Activated CD4-positive, CD25-positive, alpha-beta regulatory T cell treated with anti-CD3 and anti-CD28 coated beads, Interleukin-2, amount 50 U/mL, for 72 hours (primary cell): ENCODE data around the gene TGFBR3.

Source experiments
- DNase-seq: peaks from one replicate; pipeline ENCODE4 v3.0.0; 2021

Gene TGFBR3

GRCh38 chr1:91753878-91754277, 132.1 kb downstream of the TGFBR3 start:
- no peak for DNase-seq

- DNase-seq: no peak
These were observed 133.6 kb downstream of the TGFBR3 start for GRCh38 chr1:91752324-91752723.

GRCh38 chr1:91751275-91751674, 134.7 kb downstream of the TGFBR3 start:
- no peak for DNase-seq

DNA sequence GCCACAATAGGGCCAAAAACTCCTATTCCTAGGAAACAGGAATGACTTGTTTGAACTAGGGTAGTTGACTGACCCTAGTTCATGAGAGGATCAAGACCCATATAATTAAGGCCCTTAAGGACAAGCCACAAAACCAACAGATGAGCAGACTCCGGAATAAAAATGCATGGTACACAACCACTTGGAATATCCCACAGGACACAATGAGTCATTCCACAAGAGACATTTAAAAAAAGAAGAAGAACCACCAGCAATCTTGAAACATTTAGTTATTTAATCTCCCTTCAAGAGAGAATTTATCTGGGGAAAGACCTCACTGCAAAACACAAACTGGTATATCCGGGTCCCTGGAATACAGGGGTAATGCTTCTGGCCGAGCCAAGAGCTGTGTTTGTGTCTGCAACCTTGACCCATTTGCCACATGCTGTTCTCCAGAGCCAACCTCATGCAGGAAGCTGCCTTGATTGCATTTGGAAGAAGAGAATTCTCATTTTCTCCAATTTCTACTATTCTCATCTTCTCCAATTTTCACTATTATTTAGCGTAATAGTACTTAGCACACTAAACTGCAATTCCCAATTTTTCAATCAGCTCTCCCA, 135.5 kb downstream of the TGFBR3 start:
- DNase-seq: no peak

DNA sequence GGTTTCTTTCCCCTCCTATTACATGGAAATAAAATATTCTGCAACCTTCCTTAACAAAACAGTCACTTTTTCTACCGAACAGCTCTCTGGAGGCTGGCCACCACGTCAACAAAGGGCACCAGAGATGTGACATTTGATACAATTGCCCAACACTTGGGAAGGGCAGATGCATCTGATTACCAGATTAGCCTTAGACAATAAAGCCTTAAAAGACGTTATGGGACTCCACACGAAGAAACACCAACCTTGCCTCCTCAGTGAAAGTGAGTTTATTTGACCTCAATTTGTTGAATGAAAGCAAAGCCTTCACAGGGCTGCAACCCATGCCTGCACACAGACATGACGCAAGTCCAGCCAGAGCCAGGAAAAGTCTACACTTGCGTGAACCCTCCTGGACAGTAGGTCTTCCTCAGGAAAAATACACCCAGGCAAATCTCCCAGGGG, 136.1 kb downstream of the TGFBR3 start:
- no peak for DNase-seq

DNA sequence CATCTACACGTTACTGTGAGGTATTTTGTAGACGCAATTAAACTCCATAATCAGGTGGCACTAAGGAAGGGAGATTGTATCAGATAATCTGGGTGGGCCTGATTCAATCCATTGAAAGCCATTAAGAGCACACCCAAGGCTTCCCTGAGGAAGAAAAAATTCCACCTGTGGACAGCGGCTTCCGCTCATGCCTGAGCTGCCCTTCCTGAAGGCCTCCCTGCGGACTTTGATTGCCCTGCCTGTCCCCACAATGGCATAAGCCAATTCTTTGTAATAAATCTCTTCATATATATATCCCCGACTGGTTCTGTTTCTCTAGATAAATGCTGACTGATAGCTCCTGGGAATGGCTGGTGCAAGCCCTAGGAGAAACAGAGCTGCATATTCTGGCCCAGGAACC, 138.3 kb downstream of the TGFBR3 start:
- no peak for DNase-seq

GRCh38 chr1:91746728-91747338, 139.1 kb downstream of the TGFBR3 start:
- DNase-seq: no peak

DNA sequence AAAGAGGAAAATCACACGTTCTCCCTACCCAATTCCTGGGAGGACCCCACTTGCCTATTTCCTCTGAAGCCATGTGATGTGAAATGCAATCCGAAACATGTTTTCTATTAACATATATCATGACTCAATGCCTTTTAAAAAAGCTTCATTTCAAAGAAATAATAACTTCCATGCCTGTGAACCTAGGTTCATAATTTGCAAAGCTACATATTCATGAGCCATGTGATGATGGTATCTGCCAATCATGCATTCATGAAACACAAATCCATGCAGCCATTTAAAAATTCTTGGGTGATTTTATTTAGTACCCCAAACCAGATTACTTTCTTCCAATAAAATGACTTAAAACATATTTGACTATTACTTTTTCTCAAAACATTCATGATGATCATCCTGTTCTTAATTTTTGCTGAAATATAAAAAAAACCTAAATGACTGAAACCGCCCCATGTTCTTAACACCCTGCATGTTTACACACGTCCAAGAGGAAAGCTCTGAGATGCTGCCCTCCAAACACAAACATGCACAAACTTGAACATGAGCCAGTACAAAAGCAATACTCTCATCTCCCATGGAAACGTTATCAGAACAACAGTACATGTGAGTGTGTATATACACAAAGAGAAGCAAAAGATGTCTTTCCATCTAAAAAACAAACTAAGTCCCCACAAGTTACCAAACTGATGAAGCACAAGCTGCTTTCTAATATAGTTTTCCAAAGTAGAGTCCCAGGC, 140.1 kb downstream of the TGFBR3 start:
- DNase-seq: no peak

DNA sequence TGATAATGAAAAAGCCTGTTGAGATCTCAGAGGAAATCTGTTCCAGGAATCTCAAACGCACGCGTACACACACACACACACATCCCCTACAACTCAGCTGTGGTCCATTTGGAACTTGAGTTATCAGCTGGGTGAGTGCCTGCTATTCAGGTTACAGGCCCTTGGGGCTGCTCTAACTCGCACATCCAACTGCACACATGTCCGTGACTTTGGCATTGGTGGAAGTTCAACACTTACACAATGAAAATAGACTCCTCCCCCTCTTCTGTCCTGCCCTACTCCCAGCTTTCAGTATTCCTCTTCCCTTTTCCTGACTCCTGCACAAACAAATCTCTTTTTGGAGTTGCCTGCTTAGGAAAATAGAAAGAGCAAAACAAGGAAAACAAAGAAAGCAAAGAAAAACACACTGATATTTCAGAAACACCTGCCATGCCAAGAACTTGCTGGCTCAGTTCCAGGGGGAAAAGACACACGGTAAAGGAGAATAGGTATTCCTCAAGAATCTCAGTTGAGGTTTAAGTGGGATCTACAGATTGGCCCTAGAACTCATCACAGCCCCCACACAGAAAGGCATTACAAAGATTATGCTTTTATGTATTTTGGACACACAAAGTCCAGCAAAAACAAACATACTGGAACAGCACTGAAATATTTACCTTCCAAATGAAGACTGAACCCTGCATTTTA, 140.9 kb downstream of the TGFBR3 start:
- DNase-seq: no peak

- DNase-seq: no peak
These were observed 143.1 kb downstream of the TGFBR3 start for GRCh38 chr1:91742848-91743292.

- DNase-seq: no peak
These were observed 144.0 kb downstream of the TGFBR3 start for GRCh38 chr1:91741906-91742305.

DNA sequence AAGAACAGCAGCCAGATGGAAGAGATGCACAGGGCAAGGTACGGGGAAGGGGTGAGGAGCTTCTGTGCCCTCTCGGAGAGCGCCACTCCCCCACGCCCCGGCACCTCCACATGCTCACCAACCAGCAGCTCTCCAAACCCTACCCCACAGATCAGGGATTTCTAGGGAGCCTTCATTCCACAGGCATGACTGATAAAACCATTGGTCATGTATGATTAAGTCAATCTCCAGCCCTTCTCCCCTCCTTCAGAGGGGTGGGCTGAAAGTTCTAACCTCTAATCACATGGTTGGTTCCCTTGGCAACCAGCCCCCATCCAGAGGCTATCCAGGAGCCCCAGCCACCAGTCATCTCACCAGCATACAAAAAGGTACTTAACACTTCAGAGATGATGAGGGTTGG, 144.7 kb downstream of the TGFBR3 start:
- DNase-seq: no peak

GRCh38 chr1:91737650-91738049, 148.3 kb downstream of the TGFBR3 start:
- no peak for DNase-seq

DNA sequence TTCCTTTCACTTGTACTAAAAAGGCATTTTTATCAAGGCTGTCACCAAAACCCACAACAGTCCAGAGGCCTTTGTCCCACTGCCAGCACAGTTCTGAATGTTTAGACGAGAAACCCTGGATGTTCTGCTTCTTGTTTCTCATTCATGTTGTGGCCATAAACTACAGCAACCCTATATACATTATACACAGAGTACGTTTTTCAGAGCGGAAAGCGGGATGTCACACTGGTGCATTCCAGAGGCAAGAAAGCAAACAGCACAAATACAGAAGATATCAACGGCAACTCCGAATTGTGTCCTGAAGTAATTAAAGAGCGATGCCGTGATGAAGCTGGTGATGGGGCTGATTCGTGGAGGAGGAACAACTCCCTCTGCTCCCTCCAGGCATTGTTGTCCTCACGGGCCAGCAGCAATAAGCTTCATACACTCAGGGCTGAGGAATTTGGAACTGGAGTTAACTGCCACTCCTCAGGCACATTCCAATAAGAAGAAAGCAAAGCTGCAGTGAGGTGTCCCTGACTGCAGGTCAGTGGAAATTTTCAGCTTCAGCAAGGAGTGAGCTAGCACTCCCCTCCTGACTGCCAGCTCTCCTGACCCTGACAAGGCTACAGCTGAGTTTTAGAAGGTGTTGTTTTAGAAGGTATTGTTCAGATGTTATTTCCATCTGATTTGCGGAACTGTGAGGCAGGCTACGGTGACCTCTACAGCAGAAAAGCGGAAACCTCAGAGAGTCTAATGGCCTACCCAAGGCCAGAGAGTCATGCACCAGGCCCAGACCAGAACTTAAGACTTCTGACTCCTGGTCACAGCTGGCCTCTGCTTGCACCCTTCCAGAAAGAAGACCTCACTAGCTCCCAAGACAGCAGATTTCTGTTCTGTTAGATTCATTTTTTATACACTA, 149.0 kb downstream of the TGFBR3 start:
- no peak for DNase-seq

DNA sequence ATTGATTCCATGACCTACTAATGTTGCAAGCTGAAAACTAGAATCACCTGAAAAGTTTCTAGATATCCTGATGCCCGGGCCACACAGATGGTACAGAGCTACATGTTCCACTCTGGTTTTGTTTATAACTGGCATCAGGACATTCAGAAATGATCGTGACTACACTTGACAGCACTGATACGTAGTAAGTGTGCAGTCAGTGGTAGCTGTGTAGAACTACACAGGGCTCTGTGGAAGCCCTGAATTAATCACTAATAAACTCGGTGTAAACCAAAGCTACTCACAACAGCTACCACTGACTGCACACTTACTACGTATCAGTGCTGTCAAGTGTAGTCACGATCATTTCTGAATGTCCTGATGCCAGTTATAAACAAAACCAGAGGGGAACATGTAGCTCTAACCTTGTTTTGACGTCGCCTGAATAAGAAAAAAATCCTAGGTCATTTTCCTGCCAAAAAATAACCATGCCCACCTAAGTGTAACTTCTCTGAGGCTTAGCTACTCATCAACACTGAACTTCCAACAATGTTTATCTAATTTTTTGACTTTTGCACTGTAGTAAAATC, 149.7 kb downstream of the TGFBR3 start:
- no peak for DNase-seq

DNA sequence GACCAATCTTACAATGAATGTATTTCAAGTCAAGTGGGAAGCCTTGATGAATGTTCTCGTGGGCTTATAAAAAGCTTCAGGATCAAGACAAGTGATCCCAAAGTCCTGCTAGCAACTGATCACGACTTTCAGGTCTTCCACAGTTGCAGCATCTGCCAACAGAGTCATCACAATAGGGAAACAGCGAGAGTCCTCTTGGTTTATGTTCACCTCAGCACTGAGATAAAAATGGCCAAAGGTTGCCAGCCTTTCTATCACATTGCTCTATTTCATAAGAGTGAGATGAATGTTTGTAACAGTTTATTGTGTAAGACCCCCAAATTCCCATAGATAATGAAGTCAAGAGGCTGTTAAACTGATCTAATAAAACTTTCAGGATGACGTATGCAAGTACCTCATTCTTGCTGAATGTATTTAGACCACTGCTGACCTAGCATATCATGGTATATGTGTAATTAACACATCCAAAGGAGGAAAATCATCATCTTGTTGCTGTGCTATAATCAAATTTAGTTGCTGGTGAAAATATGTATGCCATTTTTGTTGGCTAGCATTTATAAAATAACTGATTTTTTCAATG, 150.6 kb downstream of the TGFBR3 start:
- no peak for DNase-seq

GRCh38 chr1:91734761-91735160, 151.2 kb downstream of the TGFBR3 start:
- DNase-seq: no peak

GRCh38 chr1:91733108-91733710, 152.7 kb downstream of the TGFBR3 start:
- no peak for DNase-seq

DNA sequence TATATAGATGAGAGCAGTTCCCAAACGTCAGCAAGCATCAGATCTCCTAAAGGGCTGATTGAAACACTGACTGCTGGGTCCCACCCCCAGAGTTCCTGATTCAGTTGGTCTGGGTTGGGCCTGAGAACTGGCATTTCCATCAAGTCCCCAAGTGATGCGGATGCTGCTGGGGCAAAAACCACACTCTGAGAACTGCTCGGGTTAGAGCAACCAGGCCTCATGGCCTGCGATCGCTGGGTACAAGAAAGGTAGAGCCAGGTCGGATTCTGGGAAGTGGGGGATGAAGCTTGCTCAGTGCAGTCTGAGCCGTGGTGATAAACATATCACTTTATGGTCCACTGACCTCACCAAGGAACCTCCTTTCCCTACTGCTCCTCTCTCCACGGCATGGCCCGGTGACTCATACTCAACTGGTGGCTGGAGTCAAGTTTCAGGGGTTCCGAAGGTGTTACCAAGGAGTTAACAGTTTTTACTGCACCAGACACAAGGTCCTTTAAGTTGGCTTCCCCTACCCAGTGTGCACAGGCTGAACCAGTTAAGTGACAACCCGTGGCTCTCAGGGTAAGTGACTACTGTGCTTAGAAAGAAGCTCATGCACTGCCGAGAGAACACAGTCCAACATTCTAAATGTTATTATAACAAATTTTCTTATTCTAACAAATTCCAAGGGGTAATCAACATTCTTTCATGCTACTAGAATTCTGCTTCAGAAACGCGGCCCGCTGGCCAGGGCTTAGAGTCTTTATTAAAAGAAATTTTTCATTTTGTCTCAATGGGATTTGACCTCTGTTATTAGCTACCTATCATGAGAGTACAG, 153.5 kb downstream of the TGFBR3 start:
- no peak for DNase-seq

DNA sequence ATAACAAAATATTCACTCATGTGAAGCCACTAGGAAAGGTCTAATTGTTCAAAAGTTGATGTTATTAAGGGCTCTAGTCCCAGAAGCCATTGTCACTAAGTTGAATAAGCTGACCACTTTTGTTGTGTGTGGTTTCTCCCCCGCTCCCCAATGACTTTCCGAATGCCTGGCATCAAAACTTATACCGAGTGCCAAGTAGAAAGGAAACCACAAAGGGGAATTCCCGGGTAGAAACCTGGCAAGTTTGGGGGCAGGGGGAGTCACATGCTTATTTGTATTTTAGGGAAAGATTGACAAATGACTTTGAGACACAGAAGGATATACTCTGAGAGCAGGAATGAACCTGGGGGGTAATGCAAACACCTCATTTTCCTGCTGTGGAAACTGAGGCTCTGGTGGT, 154.1 kb downstream of the TGFBR3 start:
- no peak for DNase-seq
